Epithelial cell of esophagus (primary cell): Measurements from ENCODE around the gene TAX1BP1.

Experiments used
- DNase-seq: peaks from one replicate; pipeline ENCODE4 v3.0.0; 2010; ENCODE audit warnings: low read depth
- H3K4me3 ChIP-seq: 2 replicates; pipeline ENCODE4 v1.5.1; 2011; ENCODE audit warnings: mild to moderate bottlenecking, low read length, control low read depth
- CTCF ChIP-seq: IDR thresholded peaks from 2 replicates; pipeline ENCODE4 v1.5.1; 2011; ENCODE audit warnings: low read depth, mild to moderate bottlenecking, low read length, control low read depth, inconsistent platforms; ENCODE audit not compliant: insufficient read depth; ENCODE audit errors: missing control alignments

The TAX1BP1 gene

GRCh38 chr7:27812706-27813105, 72.7 kb downstream of the TAX1BP1 start:
- H3K4me3 ChIP-seq: no peak overlapping the region
- no peak for DNase-seq
- TF ChIP-seq CTCF: no peak

- no peak for TF ChIP-seq CTCF
- no peak overlapping the region for H3K4me3 ChIP-seq
- no peak for DNase-seq
These were observed 82.3 kb downstream of the TAX1BP1 start for GRCh38 chr7:27822245-27822644.

- no peak overlapping the region for H3K4me3 ChIP-seq
- no peak for DNase-seq
- TF ChIP-seq CTCF: no peak
These were observed 85.9 kb downstream of the TAX1BP1 start for GRCh38 chr7:27825891-27826290.

GRCh38 chr7:27826357-27826756, 86.4 kb downstream of the TAX1BP1 start:
- no peak overlapping the region for H3K4me3 ChIP-seq
- DNase-seq: no peak
- TF ChIP-seq CTCF: no peak

- no peak overlapping the region for H3K4me3 ChIP-seq
- DNase-seq: no peak
- no peak for TF ChIP-seq CTCF
These were observed 94.4 kb downstream of the TAX1BP1 start for GRCh38 chr7:27834179-27834921.

GRCh38 chr7:27835376-27835775, 95.4 kb downstream of the TAX1BP1 start:
- no peak overlapping the region for H3K4me3 ChIP-seq
- TF ChIP-seq CTCF: no peak
- DNase-seq: no peak

GRCh38 chr7:27836536-27836935, 96.6 kb downstream of the TAX1BP1 start:
- DNase-seq: no peak
- no peak for TF ChIP-seq CTCF
- no peak overlapping the region for H3K4me3 ChIP-seq
